Activated CD4-positive, alpha-beta T cell treated with anti-CD3 and anti-CD28 coated beads for 36 hours (primary cell): Measurements from ENCODE around the gene ASB12. TPM values are rescaled to one million over a fixed set of nuclear protein-coding genes. Genes with fewer than 3 reads are reported as not detected.
"Not testable (repeated sequence)": the region's sequence is repeated elsewhere in the genome, so short reads cannot be mapped to it uniquely, and the experiment has no call there.

Experiments used
- ATAC-seq: fragments of 200-7000 bp; cut with Tn5 transposase; one replicate; pipeline ENCODE4 v1.10.0; 2021; ENCODE audit warnings: mild to moderate bottlenecking, moderate library complexity
- CTCF ChIA-PET: fragments of 350-600 bp; sonication (Branson Sonifier 250); formaldehyde crosslinking; loops from one replicate; lab custom pipeline; 2021; ENCODE audit warnings: antibody characterized with exemption; lab: Charles Lee
- POLR2A ChIA-PET: fragments of 350-600 bp; sonication (Branson Sonifier 250); formaldehyde crosslinking; loops from one replicate; lab custom pipeline; 2021; ENCODE audit warnings: antibody characterized with exemption, inconsistent platforms; lab: Charles Lee
- DNase-seq: peaks from one replicate; pipeline ENCODE4 v3.0.0-alpha.2; 2020
- H3K27ac Mint-ChIP-seq: one replicate; pipeline ENCODE4 v1.8.0; 2021; ENCODE audit warnings: mixed read lengths
- H3K27me3 Mint-ChIP-seq: one replicate; pipeline ENCODE4 v1.8.0; 2021; ENCODE audit warnings: mixed read lengths
- H3K36me3 Mint-ChIP-seq: one replicate; pipeline ENCODE4 v1.8.0; 2021; ENCODE audit warnings: low read depth, mixed read lengths
- H3K4me1 Mint-ChIP-seq: one replicate; pipeline ENCODE4 v1.8.0; 2021; ENCODE audit warnings: mixed read lengths
- H3K4me3 Mint-ChIP-seq: one replicate; pipeline ENCODE4 v1.8.0; 2021; ENCODE audit warnings: mild to moderate bottlenecking, moderate library complexity, mixed read lengths
- H3K9me3 Mint-ChIP-seq: one replicate; pipeline ENCODE4 v1.8.0; 2021; ENCODE audit warnings: low read depth, mixed read lengths
- intact Hi-C, 2 experiments: fragments of 100-400 bp; cut with DNase I in 1 of 2; cut with micrococcal nuclease in 1 of 2; formaldehyde crosslinking; loops; one replicate each; pipeline versions ENCODE4 v1.14.2 to v1.15.1; 2022 to 2024; cut with DNase I, micrococcal nuclease
- total RNA-seq, 2 experiments: library from RNA; stranded (reverse); gene quantifications; one replicate each; pipeline ENCODE4 v1.2.3, GENCODE V29; 2021

ASB12 gene, protein sequence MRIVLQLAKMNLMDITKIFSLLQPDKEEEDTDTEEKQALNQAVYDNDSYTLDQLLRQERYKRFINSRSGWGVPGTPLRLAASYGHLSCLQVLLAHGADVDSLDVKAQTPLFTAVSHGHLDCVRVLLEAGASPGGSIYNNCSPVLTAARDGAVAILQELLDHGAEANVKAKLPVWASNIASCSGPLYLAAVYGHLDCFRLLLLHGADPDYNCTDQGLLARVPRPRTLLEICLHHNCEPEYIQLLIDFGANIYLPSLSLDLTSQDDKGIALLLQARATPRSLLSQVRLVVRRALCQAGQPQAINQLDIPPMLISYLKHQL
- not detected for total RNA-seq

DNA sequence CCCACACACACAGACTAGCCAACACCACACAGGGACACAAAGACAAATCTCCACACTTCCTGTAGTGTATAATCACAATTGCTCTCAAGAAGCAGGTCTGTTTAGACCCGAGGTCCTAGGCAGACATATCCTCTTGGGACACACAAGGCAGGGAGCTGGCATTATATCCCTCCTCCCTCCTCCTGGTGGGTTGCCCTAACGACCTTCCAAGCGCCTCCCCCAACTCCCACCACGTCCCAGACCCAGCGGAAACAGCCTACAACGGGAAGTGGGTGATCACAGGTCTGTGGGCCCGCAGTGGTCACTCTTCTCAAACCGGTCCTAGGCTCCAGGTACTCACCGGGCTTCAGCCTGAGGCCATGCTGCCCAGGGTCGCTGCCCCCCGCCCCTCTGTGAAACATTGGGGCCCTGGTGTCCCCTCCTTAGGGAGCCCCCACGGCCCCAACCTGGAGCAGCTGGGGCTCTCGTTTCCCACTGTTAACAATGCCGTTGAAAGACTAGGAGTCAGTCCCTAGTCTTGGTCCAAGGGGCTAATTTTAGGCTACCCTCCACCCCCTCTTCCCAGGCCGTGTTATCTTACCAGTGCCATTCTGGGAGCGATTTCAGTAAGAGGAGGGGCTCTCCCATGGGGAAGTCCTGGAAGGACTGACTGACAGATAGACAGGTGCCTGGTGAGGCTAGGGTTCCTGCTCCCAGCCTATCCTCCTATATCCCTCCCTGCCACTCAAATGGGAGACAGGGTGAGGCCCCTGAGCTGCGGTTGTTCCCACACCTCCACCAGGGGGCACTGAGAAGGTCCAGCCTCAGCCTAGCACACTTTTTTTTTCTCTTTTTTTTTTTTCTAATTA, at the start of gene ASB12:
TSS of gene ASB12 (minus strand) at position 485 of the 848 bp plus-strand sequence. CDS start 4,957 bp downstream, outside the sequence.
- H3K36me3 Mint-ChIP-seq: no peaks in the 10 kb centered on the region
- CTCF ChIA-PET: no interaction called here
- ATAC-seq (no peak), DNase-seq (no peak)
- no peaks in the 10 kb centered on the region for H3K4me1 Mint-ChIP-seq
- H3K4me3 Mint-ChIP-seq: no peak within 1 kb of the TSS
- no peaks in the 10 kb centered on the region for H3K27me3 Mint-ChIP-seq
- intact Hi-C loops: no loop called here
- POLR2A ChIA-PET: no interaction called here
- H3K27ac Mint-ChIP-seq: no peak within 1 kb of the TSS
- H3K9me3 Mint-ChIP-seq: peaks cover 2% of the 10 kb centered on the region

GRCh38 chrX:64265265-64265664, 34.9 kb upstream of the ASB12 start:
- Mint-ChIP-seq H3K4me1 (no peaks in the 10 kb centered on the region), H3K27me3 (no peaks in the 10 kb centered on the region), H3K27ac (no peak overlapping the region), H3K9me3 (peaks cover 4% of the 10 kb centered on the region), H3K36me3 (peaks cover 40% of the 10 kb centered on the region), H3K4me3 (no peak overlapping the region)
- no peak for DNase-seq
- ChIA-PET CTCF (no interaction called here), POLR2A (no interaction called here)
- intact Hi-C loops: loop anchor here in 1 of 2 experiments (10.0 kb wide), 1 partner anchor 60 kb away; the partner anchor contains the start of gene AMER1
- ATAC-seq: no peak

DNA sequence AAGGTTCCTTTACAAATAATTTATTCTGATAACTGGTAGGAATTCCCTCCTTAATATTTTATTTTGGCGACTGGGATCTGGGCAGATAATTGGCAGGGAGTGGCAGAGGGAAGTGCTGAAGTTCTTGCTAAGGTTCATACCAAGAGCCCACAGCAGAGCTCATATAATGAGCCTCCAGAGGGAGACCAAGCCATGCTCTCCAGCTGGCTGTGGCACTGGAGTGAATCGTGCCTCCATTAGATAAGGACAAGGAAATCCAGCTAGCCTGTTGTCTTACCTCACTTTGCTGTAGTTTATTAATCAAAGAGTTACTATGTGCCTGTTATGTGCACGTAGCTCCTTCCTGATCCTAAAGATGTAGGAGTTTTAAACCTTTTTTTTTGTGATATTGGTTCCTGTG, 1.3 kb downstream of the ASB12 start:
- intact Hi-C loops: no loop called here
- peaks cover 2% of the 10 kb centered on the region for H3K9me3 Mint-ChIP-seq
- POLR2A ChIA-PET: no interaction called here
- no peaks in the 10 kb centered on the region for H3K27me3 Mint-ChIP-seq
- H3K36me3 Mint-ChIP-seq: no peaks in the 10 kb centered on the region
- DNase-seq (no peak), ATAC-seq (no peak)
- H3K4me3 Mint-ChIP-seq: no peak overlapping the region
- no peaks in the 10 kb centered on the region for H3K4me1 Mint-ChIP-seq
- CTCF ChIA-PET: no interaction called here
- H3K27ac Mint-ChIP-seq: no peak overlapping the region

DNA sequence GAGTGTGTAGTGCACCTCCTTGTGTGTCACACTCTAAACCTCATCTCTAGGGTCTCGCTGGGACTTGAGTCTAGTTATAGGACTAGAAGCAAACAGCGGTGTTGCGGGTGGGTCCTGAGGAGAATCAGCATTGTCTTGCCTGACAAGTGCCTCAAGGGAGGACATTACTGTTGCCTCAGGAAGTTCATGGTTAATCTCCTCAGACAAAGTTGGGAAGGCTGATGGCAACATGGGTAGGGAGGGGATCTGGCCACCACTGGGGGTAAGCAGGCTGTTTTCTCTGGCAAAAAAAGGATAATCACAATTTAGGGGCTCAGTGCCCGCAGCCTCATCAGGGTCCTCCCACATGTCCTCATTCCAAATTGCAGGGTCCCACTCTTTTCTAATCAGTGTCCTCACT, 12.4 kb downstream of the ASB12 start:
- ChIA-PET CTCF (no interaction called here), POLR2A (no interaction called here)
- Mint-ChIP-seq H3K27ac (no peak overlapping the region), H3K4me3 (no peak overlapping the region), H3K4me1 (no peaks in the 10 kb centered on the region), H3K9me3 (no peaks in the 10 kb centered on the region), H3K36me3 (no peaks in the 10 kb centered on the region), H3K27me3 (no peaks in the 10 kb centered on the region)
- intact Hi-C loops: no loop called here
- ATAC-seq (no peak), DNase-seq (no peak)

DNA sequence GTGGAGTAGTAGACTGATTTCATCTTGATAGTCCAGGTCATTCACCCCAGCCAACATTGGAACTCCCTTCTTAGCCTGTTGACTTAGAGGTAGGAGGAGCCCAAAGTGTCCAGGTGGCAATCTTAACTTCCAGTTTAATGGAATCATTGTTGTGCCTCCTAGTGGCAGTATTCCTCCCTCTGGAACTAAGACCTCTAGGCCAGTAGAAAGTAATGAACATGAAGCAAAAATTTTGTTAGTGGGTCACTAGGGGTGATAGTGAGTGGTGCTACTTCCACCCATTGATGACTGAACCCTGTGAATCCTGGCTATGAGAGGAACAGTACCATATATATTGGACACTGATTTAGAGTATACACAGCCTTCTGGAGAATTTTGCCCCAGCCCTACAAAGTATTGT, 16.4 kb downstream of the ASB12 start:
- intact Hi-C loops, CTCF ChIA-PET, H3K4me1 Mint-ChIP-seq, DNase-seq, H3K27ac Mint-ChIP-seq, H3K9me3 Mint-ChIP-seq, H3K4me3 Mint-ChIP-seq, POLR2A ChIA-PET, H3K36me3 Mint-ChIP-seq, H3K27me3 Mint-ChIP-seq, ATAC-seq: not testable (repeated sequence)

DNA sequence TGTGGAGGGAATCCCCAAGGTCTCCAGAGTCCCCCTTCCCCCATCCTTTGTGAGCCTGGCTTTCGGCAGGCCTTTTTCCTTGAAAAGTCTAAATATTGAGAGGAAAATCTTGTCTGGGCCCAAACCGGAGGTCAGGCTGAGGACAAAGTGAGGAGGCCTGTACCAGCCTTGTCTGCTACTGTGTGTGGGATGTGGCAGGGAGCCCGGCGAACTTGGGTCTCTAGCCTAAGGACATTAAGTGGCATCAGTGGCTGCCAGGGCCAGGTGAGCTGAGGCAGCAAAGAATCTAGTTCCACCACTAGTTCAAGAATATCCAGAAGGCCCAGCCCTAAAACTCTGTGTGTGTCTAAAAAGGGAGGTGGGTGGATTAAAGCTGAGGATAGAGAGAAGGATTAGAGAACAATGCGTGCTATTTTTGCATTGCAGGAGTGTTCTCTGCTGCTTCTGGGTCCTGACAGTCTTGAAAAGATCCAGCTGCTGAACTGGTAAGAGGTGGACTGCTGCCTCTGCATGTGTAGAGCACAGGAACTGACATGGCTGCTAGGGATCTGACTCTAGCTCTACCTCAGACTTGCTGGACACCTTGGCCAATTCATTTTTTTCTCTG, 23.7 kb downstream of the ASB12 start:
- ATAC-seq (no peak), DNase-seq (no peak)
- CTCF ChIA-PET: interaction anchor here (0.6 to 0.7 kb wide), 2 partner anchors 113 to 1306 kb away, joined by 3 to 4 read pairs; no protein-coding TSS in a partner anchor
- POLR2A ChIA-PET: interaction anchor here (1.5 kb wide), 1 partner anchor 452 kb away, joined by 5 read pairs; a partner anchor contains a TSS
- peak overlapping the region; percentile 87 for H3K27ac Mint-ChIP-seq
- intact Hi-C loops: loop anchor here in 1 of 2 experiments (1.0 to 10.0 kb wide), 2 partner anchors 58 to 451 kb away; no protein-coding TSS in a partner anchor
- H3K9me3 Mint-ChIP-seq: no peaks in the 10 kb centered on the region
- H3K4me3 Mint-ChIP-seq: peak overlapping the region; percentile 75
- no peaks in the 10 kb centered on the region for H3K27me3 Mint-ChIP-seq
- no peaks in the 10 kb centered on the region for H3K36me3 Mint-ChIP-seq
- H3K4me1 Mint-ChIP-seq: peaks cover 13% of the 10 kb centered on the region

- POLR2A ChIA-PET: interaction anchor here (0.7 to 1.5 kb wide), 2 partner anchors 222 to 451 kb away, joined by 5 read pairs; a partner anchor contains a TSS
- ATAC-seq (peak; percentile 89), DNase-seq (peak; percentile 91)
- CTCF ChIA-PET: interaction anchor here (0.7 kb wide), 1 partner anchor 112 kb away, joined by 3 read pairs; no protein-coding TSS in a partner anchor
- H3K36me3 Mint-ChIP-seq: no peaks in the 10 kb centered on the region
- peaks cover 13% of the 10 kb centered on the region for H3K4me1 Mint-ChIP-seq
- no peaks in the 10 kb centered on the region for H3K27me3 Mint-ChIP-seq
- intact Hi-C loops: loop anchor here (1.0 to 10.0 kb wide), 7 partner anchors 59 to 1329 kb away; partner anchors contain the start of genes MTMR8 (in 2 of the 2), LAS1L (in 1 of the 2), ZC3H12B (in 1 of the 2) and ZC4H2 (in 1 of the 2)
- peak overlapping the region; percentile 75 for H3K4me3 Mint-ChIP-seq
- peak overlapping the region; percentile 87 for H3K27ac Mint-ChIP-seq
- no peaks in the 10 kb centered on the region for H3K9me3 Mint-ChIP-seq
These were observed 24.5 kb downstream of the ASB12 start for GRCh38 chrX:64205735-64206501.

GRCh38 chrX:64205441-64205734, 25.0 kb downstream of the ASB12 start, which contains the start of gene AMER1:
TSS of gene AMER1 (minus strand) at chrX:64205708. CDS start at chrX:64193286, 12,422 bp downstream.
- CTCF ChIA-PET: no interaction called here
- intact Hi-C loops: loop anchor here (1.0 to 10.0 kb wide), 6 partner anchors 59 to 1329 kb away; partner anchors contain the start of genes MTMR8 (in 2 of the 2), LAS1L (in 1 of the 2), ZC3H12B (in 1 of the 2) and ZC4H2 (in 1 of the 2)

DNA sequence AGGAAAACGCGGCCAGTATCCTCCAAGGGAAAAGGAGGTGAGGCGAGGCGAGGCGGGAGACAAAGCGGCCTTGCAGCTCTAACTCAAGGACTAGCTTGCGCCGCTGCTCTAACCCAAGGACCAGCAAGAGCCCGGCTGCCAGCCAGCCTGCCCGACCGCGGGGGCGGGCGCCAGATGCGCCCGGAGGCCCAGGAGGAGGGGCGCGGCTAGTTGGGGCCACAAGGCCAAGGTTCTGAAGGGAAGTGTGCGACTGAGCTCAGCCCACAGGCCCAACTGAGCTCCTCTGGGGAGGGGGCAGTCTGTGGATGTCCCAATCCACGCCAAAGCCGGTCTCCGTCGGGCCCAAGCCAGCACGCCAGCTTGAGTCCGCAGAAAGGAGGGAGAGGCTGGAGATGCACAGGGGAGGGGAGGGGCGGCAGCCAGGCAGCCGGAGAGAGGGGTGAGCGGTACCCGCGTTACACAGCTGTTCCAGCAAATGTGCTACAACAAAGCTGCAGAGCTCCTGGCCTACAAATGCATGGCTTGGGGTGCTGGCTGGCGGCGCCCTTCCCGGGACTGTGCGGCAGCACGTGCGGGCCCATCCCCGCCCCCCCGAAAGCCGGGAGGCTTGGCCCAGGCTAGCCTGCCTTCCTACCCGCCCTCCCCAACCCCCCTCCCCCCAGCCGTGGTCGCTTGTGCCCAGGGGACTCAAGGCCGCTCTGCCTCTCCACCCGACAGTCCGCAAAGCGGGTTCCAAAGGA, 25.5 kb downstream of the ASB12 start:
- Mint-ChIP-seq H3K4me3 (peak overlapping the region; percentile 75), H3K9me3 (no peaks in the 10 kb centered on the region), H3K36me3 (no peaks in the 10 kb centered on the region), H3K27ac (peak overlapping the region; percentile 58), H3K27me3 (no peaks in the 10 kb centered on the region), H3K4me1 (peaks cover 13% of the 10 kb centered on the region)
- POLR2A ChIA-PET: interaction anchor here (0.7 to 1.5 kb wide), 2 partner anchors 223 to 450 kb away, joined by 5 read pairs; a partner anchor contains a TSS
- DNase-seq (peak; percentile 35), ATAC-seq (peak; percentile 3)
- intact Hi-C loops: loop anchor here (1.0 to 10.0 kb wide), 6 partner anchors 60 to 1330 kb away; partner anchors contain the start of genes MTMR8 (in 2 of the 2), LAS1L (in 1 of the 2), ZC3H12B (in 1 of the 2) and ZC4H2 (in 1 of the 2)
- CTCF ChIA-PET: no interaction called here

More at GRCh38 chrX:64205441-64205734, 25.0 kb downstream of the ASB12 start, which contains the start of gene AMER1:
- DNase-seq: no peak
- POLR2A ChIA-PET: interaction anchor here (0.7 to 1.5 kb wide), 2 partner anchors 222 to 450 kb away, joined by 5 read pairs; a partner anchor contains a TSS
- Mint-ChIP-seq H3K4me3 (peak within 1 kb of the TSS; percentile 75), H3K36me3 (no peaks in the 10 kb centered on the region), H3K27me3 (no peaks in the 10 kb centered on the region), H3K4me1 (peaks cover 13% of the 10 kb centered on the region), H3K27ac (peak within 1 kb of the TSS; percentile 87), H3K9me3 (no peaks in the 10 kb centered on the region)
- ATAC-seq: peak; percentile 33

- ATAC-seq (no peak), DNase-seq (no peak)
- Mint-ChIP-seq H3K9me3 (no peaks in the 10 kb centered on the region), H3K4me3 (peak overlapping the region; percentile 75), H3K36me3 (no peaks in the 10 kb centered on the region), H3K4me1 (peaks cover 13% of the 10 kb centered on the region), H3K27me3 (no peaks in the 10 kb centered on the region), H3K27ac (peak overlapping the region; percentile 58)
- CTCF ChIA-PET: no interaction called here
- POLR2A ChIA-PET: no interaction called here
- intact Hi-C loops: loop anchor here in 1 of 2 experiments (2.0 to 10.0 kb wide), 3 partner anchors 61 to 1331 kb away; partner anchors contain the start of genes LAS1L and ZC3H12B
These were observed 26.2 kb downstream of the ASB12 start for GRCh38 chrX:64204252-64204651.
